Measurements from ENCODE around the gene CFDP1.
"Not testable (repeated sequence)": the region's sequence is repeated elsewhere in the genome, so short reads cannot be mapped to it uniquely, and the experiment has no call there.

Gene CFDP1

GRCh38 chr16:75433732-75434413, 570 bp upstream of the CFDP1 start:
- Histone ChIP-seq H3K4me1 (ENCODE audit: control insufficient read depth in 2 of 2, insufficient read depth in 1 of 2, low read depth in 1 of 2, low read length in 2 of 2) (no peaks in the 10 kb centered on the region), H2BK5ac (ENCODE audit: low read length) (no peak overlapping the region), H3K14ac (ENCODE audit: low read length) (no peak overlapping the region), H3K9me3 (replicated peaks in 1 of 2; ENCODE audit: control insufficient read depth in 2 of 2, insufficient read depth in 1 of 2, low read depth in 1 of 2, low read length in 2 of 2) (peaks cover 5 to 13% of the 10 kb centered on the region in 2 donors), H2BK12ac (ENCODE audit: low read length) (no peak overlapping the region), H2BK15ac (ENCODE audit: low read length) (no peak overlapping the region), H4K91ac (ENCODE audit: low read depth, low read length, poor library complexity) (no peak overlapping the region), H3K9ac (ENCODE audit: low read depth, low read length, poor library complexity) (peak overlapping the region; percentile 33), H3K27me3 (ENCODE audit: control insufficient read depth in 3 of 3, insufficient read depth in 3 of 3, low read depth in 1 of 3, low read length in 3 of 3) (no peaks in the 10 kb centered on the region), H4K8ac (ENCODE audit: low read depth, low read length) (no peak overlapping the region), H3K4ac (ENCODE audit: low read length) (no peak overlapping the region), H2BK120ac (ENCODE audit: low read depth, low read length) (no peak overlapping the region), H3K27ac (replicated peaks; ENCODE audit: low read length) (peak overlapping the region; percentile 4), H2AK5ac (ENCODE audit: low read depth, low read length) (no peak overlapping the region), H3K36me3 (replicated peaks in 1 of 2; ENCODE audit: control insufficient read depth in 2 of 2, insufficient read depth in 2 of 2, low read length in 2 of 2) (peaks cover 0 to 19% of the 10 kb centered on the region in 2 donors), H3K4me3 (ENCODE audit: low read length in 2 of 2) (peak overlapping the region; percentile 96 to 98), H3K23ac (ENCODE audit: low read depth, low read length, poor library complexity) (no peak overlapping the region), H3K18ac (ENCODE audit: low read length) (no peak overlapping the region), H3K79me1 (ENCODE audit: low read depth, low read length) (peaks cover 4% of the 10 kb centered on the region), H3K4me2 (ENCODE audit: insufficient read depth, low read length, poor library complexity, severe bottlenecking) (peak overlapping the region; percentile 56), H2AFZ (ENCODE audit: low read length) (peak overlapping the region; percentile 100)
- DNase-seq (ENCODE audit: low spot score), result no peak
- no CpG with 5 or more reads among the region's 32 CpGs for WGBS, 2 donors (ENCODE audit: extremely low coverage in 2 of 2, insufficient read length in 2 of 2, insufficient replicate concordance in 1 of 2)

DNA sequence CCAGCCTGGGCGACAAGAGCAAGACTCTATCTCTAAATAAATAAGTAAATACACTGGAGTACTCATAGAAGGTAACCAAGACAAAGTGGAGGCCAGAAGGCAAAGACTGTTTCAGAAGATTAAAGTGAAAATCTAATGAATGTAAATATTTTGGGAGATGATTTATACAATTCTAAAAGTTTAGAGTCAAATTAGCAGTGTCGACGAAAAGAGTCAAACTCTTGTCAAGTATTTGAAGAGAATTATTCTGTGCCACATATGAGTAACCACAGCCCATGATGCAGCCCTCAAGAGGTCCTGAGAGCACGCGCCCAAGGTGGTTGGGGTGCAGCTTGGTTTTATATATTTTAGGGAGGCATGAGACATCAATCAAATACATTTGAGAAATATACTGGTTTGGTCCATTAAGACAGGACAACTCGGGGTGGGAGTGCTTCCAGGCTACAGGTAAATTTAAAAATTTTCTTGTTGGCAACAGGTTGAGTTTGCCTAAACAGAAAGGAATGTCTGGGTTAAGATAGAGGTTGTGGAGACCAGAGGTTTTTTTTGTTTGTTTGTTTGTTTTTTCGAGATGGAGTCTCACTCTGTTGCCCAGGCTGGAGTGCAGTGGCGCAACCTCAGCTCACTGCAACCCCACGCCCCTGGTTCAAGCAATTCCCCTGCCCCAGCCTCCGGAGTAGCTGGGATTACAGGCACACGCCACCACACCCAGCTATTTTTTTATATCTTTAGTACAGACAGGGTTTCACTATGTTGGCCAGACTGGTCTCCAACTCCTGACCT, 3.5 kb downstream of the CFDP1 start:
- Histone ChIP-seq H2AFZ (ENCODE audit: low read length) (no peak overlapping the region), H3K27ac (replicated peaks; ENCODE audit: low read length) (no peak overlapping the region), H3K18ac (ENCODE audit: low read length) (no peak overlapping the region), H3K9ac (ENCODE audit: low read depth, low read length, poor library complexity) (no peak overlapping the region), H3K4me2 (ENCODE audit: insufficient read depth, low read length, poor library complexity, severe bottlenecking) (no peak overlapping the region), H3K4me3 (ENCODE audit: low read length in 2 of 2) (no peak overlapping the region), H3K23ac (ENCODE audit: low read depth, low read length, poor library complexity) (no peak overlapping the region), H3K4ac (ENCODE audit: low read length) (no peak overlapping the region), H3K79me1 (ENCODE audit: low read depth, low read length) (peaks cover 7% of the 10 kb centered on the region), H2BK120ac (ENCODE audit: low read depth, low read length) (no peak overlapping the region), H3K4me1 (ENCODE audit: control insufficient read depth in 2 of 2, insufficient read depth in 1 of 2, low read depth in 1 of 2, low read length in 2 of 2) (no peaks in the 10 kb centered on the region), H3K36me3 (replicated peaks in 1 of 2; ENCODE audit: control insufficient read depth in 2 of 2, insufficient read depth in 2 of 2, low read length in 2 of 2) (peaks cover 0 to 23% of the 10 kb centered on the region in 2 donors), H3K14ac (ENCODE audit: low read length) (no peak overlapping the region), H2BK5ac (ENCODE audit: low read length) (no peak overlapping the region), H3K9me3 (replicated peaks in 1 of 2; ENCODE audit: control insufficient read depth in 2 of 2, insufficient read depth in 1 of 2, low read depth in 1 of 2, low read length in 2 of 2) (peaks cover 0 to 9% of the 10 kb centered on the region in 2 donors), H4K91ac (ENCODE audit: low read depth, low read length, poor library complexity) (no peak overlapping the region), H2BK15ac (ENCODE audit: low read length) (no peak overlapping the region), H2AK5ac (ENCODE audit: low read depth, low read length) (no peak overlapping the region), H2BK12ac (ENCODE audit: low read length) (no peak overlapping the region), H4K8ac (ENCODE audit: low read depth, low read length) (no peak overlapping the region), H3K27me3 (ENCODE audit: control insufficient read depth in 3 of 3, insufficient read depth in 3 of 3, low read depth in 1 of 3, low read length in 3 of 3) (no peaks in the 10 kb centered on the region)
- WGBS, 2 donors (ENCODE audit: extremely low coverage in 2 of 2, insufficient read length in 2 of 2, insufficient replicate concordance in 1 of 2), result no CpG with 5 or more reads among the region's 11 CpGs
- no peak for DNase-seq (ENCODE audit: low spot score)

DNA sequence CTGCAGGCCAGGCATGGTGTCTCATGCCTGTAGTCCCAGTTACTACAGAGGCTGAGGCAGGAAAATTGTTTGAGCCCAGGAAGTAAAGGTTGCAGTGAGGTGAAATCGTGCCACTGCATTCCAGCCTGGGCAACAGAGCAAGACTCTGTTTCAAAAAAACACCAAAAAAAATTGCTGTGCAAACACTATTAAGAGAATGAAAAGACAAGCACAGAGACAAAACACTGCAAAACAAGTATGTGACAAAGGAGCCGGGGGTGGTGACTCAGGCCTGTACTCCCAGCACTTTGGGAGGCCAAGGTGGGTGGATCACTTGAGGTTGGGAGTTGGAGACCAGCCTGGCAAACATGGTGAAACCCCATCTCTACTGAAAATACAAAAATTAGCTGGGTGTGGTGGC, 6.8 kb downstream of the CFDP1 start:
- H3K14ac ChIP-seq (ENCODE audit: low read length); H3K4me1 ChIP-seq (ENCODE audit: control insufficient read depth in 2 of 2, insufficient read depth in 1 of 2, low read depth in 1 of 2, low read length in 2 of 2); H3K9ac ChIP-seq (ENCODE audit: low read depth, low read length, poor library complexity); DNase-seq (ENCODE audit: low spot score); H4K8ac ChIP-seq (ENCODE audit: low read depth, low read length); H3K4me2 ChIP-seq (ENCODE audit: insufficient read depth, low read length, poor library complexity, severe bottlenecking); H4K91ac ChIP-seq (ENCODE audit: low read depth, low read length, poor library complexity); H3K27ac ChIP-seq (replicated peaks; ENCODE audit: low read length); H2BK12ac ChIP-seq (ENCODE audit: low read length); H2BK5ac ChIP-seq (ENCODE audit: low read length); H3K23ac ChIP-seq (ENCODE audit: low read depth, low read length, poor library complexity); H3K4me3 ChIP-seq (ENCODE audit: low read length in 2 of 2); H2BK120ac ChIP-seq (ENCODE audit: low read depth, low read length); H3K4ac ChIP-seq (ENCODE audit: low read length); H2AK5ac ChIP-seq (ENCODE audit: low read depth, low read length); H2BK15ac ChIP-seq (ENCODE audit: low read length); H2AFZ ChIP-seq (ENCODE audit: low read length); H3K27me3 ChIP-seq (ENCODE audit: control insufficient read depth in 3 of 3, insufficient read depth in 3 of 3, low read depth in 1 of 3, low read length in 3 of 3); H3K79me1 ChIP-seq (ENCODE audit: low read depth, low read length); H3K18ac ChIP-seq (ENCODE audit: low read length); H3K9me3 ChIP-seq (replicated peaks in 1 of 2; ENCODE audit: control insufficient read depth in 2 of 2, insufficient read depth in 1 of 2, low read depth in 1 of 2, low read length in 2 of 2): not testable (repeated sequence)
- peaks cover 0 to 21% of the 10 kb centered on the region in 2 donors for H3K36me3 ChIP-seq (replicated peaks in 1 of 2; ENCODE audit: control insufficient read depth in 2 of 2, insufficient read depth in 2 of 2, low read length in 2 of 2)
- no CpG with 5 or more reads among the region's 2 CpGs for WGBS, 2 donors (ENCODE audit: extremely low coverage in 2 of 2, insufficient read length in 2 of 2, insufficient replicate concordance in 1 of 2)

DNA sequence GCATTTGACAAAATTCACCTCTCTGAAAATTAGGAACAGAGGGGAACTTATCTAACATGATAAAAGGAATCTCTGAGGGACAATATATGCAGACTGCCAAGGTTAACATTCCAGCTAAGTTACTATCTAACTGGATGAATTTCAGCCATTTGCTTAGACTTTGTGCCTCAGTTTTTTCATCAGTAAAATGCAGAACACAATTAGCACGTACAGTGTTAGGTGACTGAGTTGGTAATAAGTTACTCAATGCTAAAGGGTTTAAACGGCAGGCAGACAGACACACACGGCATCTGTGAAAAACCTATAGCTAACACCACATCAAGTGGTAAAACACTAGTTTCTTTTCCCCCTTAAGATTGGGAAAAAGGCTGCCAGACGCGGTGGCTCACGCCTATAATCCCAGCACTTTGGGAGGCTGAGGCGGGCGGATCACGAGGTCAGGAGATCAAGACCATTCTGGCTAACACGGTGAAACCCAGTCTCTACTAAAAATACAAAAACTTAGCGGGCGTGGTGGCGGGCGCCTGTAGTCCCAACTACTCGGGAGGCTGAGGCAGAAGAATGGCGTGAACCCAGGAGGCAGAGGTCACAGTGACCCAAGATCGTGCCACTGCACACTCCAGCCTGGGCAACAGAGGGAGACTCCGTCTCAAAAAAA, 9.1 kb downstream of the CFDP1 start:
- not testable (repeated sequence) for H3K4me3 ChIP-seq (ENCODE audit: low read length in 2 of 2); H3K79me1 ChIP-seq (ENCODE audit: low read depth, low read length); H3K4me2 ChIP-seq (ENCODE audit: insufficient read depth, low read length, poor library complexity, severe bottlenecking); H3K14ac ChIP-seq (ENCODE audit: low read length); H3K9me3 ChIP-seq (replicated peaks in 1 of 2; ENCODE audit: control insufficient read depth in 2 of 2, insufficient read depth in 1 of 2, low read depth in 1 of 2, low read length in 2 of 2); H3K18ac ChIP-seq (ENCODE audit: low read length); H2BK120ac ChIP-seq (ENCODE audit: low read depth, low read length); H3K27ac ChIP-seq (replicated peaks; ENCODE audit: low read length); H2AK5ac ChIP-seq (ENCODE audit: low read depth, low read length); H2BK5ac ChIP-seq (ENCODE audit: low read length); H4K8ac ChIP-seq (ENCODE audit: low read depth, low read length); H3K23ac ChIP-seq (ENCODE audit: low read depth, low read length, poor library complexity); H4K91ac ChIP-seq (ENCODE audit: low read depth, low read length, poor library complexity); H3K27me3 ChIP-seq (ENCODE audit: control insufficient read depth in 3 of 3, insufficient read depth in 3 of 3, low read depth in 1 of 3, low read length in 3 of 3); H2BK12ac ChIP-seq (ENCODE audit: low read length); H3K9ac ChIP-seq (ENCODE audit: low read depth, low read length, poor library complexity); H3K4ac ChIP-seq (ENCODE audit: low read length); H2BK15ac ChIP-seq (ENCODE audit: low read length); DNase-seq (ENCODE audit: low spot score); H2AFZ ChIP-seq (ENCODE audit: low read length); H3K36me3 ChIP-seq (replicated peaks in 1 of 2; ENCODE audit: control insufficient read depth in 2 of 2, insufficient read depth in 2 of 2, low read length in 2 of 2)
- H3K4me1 ChIP-seq (ENCODE audit: control insufficient read depth in 2 of 2, insufficient read depth in 1 of 2, low read depth in 1 of 2, low read length in 2 of 2), result peaks cover 3 to 16% of the 10 kb centered on the region in 2 donors
- WGBS, 2 donors (ENCODE audit: extremely low coverage in 2 of 2, insufficient read length in 2 of 2, insufficient replicate concordance in 1 of 2), result no CpG with 5 or more reads among the region's 18 CpGs

Data from neuronal stem cell (in vitro differentiated cells).